Right atrium auricular region (tissue), 2 donors: ENCODE measurements around the gene TBC1D5. TPM values are rescaled to one million over a fixed set of nuclear protein-coding genes. Genes with fewer than 3 reads are reported as not detected.

Experiments used
- DNase-seq: peaks from one replicate; pipeline ENCODE4 v3.0.0-alpha.2; 2019; ENCODE audit warnings: low spot score
- H3K27ac ChIP-seq, 2 donors: fragments of 200-600 bp; sonication (generic); 1 replicate in 1 of 2; 2 replicates in 1 of 2; pipeline ENCODE4 v1.5.1; 2016 to 2019
- H3K27me3 ChIP-seq, 2 donors: fragments of 200-600 bp; sonication (generic); one replicate each; pipeline versions ENCODE4 v1.5.1 to v1.6.0; 2017 to 2019
- H3K36me3 ChIP-seq: fragments of 200-600 bp; sonication (generic); one replicate; pipeline ENCODE4 v1.5.1; 2016
- H3K4me1 ChIP-seq, 2 donors: fragments of 200-600 bp; sonication (generic); one replicate each; pipeline versions ENCODE4 v1.5.1 to v1.6.0; 2017 to 2019
- H3K4me3 ChIP-seq, 2 donors: fragments of 200-600 bp; sonication (generic); 1 replicate in 1 of 2; 2 replicates in 1 of 2; pipeline ENCODE4 v1.5.1; 2017 to 2019; ENCODE audit warnings: mild to moderate bottlenecking in 1 of 2, moderate library complexity in 1 of 2
- H3K9me3 ChIP-seq, 2 donors: fragments of 200-600 bp; sonication (generic); one replicate each; pipeline ENCODE4 v1.5.1; 2019
- total RNA-seq, 2 donors: library from RNA; depleted of rRNA; stranded (reverse); fragments of >200 nt; gene quantifications; one replicate each; pipeline ENCODE4 v1.1.0, GENCODE V29; 2016
- TF ChIP-seq, protein P1 (sequence below), 2 donors: fragments of 200-600 bp; sonication (generic); IDR thresholded peaks; one replicate each; pipeline ENCODE4 v1.5.1; 2019; ENCODE audit warnings: antibody characterized with exemption in 2 of 2

TBC1D5 gene
- total RNA-seq, 2 donors from 2014 or later: 35.2 to 40.2 TPM

- H3K27me3 ChIP-seq: no peaks in the 10 kb centered on the region
- H3K4me3 ChIP-seq: no peak overlapping the region
- H3K4me1 ChIP-seq: no peaks in the 10 kb centered on the region
- no peak overlapping the region for H3K27ac ChIP-seq
- no peak for DNase-seq
- H3K9me3 ChIP-seq: no peaks in the 10 kb centered on the region
- no peaks in the 10 kb centered on the region for H3K36me3 ChIP-seq
- TF ChIP-seq, protein P1, sequence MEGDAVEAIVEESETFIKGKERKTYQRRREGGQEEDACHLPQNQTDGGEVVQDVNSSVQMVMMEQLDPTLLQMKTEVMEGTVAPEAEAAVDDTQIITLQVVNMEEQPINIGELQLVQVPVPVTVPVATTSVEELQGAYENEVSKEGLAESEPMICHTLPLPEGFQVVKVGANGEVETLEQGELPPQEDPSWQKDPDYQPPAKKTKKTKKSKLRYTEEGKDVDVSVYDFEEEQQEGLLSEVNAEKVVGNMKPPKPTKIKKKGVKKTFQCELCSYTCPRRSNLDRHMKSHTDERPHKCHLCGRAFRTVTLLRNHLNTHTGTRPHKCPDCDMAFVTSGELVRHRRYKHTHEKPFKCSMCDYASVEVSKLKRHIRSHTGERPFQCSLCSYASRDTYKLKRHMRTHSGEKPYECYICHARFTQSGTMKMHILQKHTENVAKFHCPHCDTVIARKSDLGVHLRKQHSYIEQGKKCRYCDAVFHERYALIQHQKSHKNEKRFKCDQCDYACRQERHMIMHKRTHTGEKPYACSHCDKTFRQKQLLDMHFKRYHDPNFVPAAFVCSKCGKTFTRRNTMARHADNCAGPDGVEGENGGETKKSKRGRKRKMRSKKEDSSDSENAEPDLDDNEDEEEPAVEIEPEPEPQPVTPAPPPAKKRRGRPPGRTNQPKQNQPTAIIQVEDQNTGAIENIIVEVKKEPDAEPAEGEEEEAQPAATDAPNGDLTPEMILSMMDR (IDR thresholded peaks at IDR 0.05): no peak
Measured at GRCh38 chr3:17772556-17772955, 30.1 kb upstream of the TBC1D5 start.

GRCh38 chr3:17771177-17772017, 29.0 kb upstream of the TBC1D5 start:
- Histone ChIP-seq H3K4me3 (no peak overlapping the region), H3K27me3 (no peaks in the 10 kb centered on the region), H3K27ac (no peak overlapping the region), H3K4me1 (no peaks in the 10 kb centered on the region), H3K36me3 (no peaks in the 10 kb centered on the region), H3K9me3 (no peaks in the 10 kb centered on the region)
- TF ChIP-seq, protein P1 (IDR thresholded peaks at IDR 0.05): no peak
- no peak for DNase-seq

DNA sequence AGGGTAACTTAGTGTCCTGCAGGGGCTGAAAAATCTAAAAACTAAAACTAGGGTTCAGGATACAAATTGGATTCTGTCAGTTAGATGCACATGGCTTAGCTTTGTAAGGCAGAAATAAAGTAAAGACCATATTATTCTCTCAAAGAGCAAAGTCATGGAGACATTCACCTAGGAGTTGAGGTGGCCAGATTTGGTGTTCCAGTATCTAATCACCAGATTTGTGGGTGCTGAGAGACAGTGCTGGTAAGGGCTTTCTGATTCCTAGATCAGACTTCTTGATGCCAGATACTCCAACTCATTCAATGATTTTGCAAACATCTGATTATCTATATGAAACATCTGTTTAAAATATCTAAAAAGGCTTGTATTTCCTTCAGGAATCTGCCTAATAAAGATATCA, 28.3 kb upstream of the TBC1D5 start:
- TF ChIP-seq, protein P1 (IDR thresholded peaks at IDR 0.05): no peak
- Histone ChIP-seq H3K27me3 (no peaks in the 10 kb centered on the region), H3K36me3 (no peaks in the 10 kb centered on the region), H3K4me1 (no peaks in the 10 kb centered on the region), H3K9me3 (no peaks in the 10 kb centered on the region), H3K27ac (no peak overlapping the region), H3K4me3 (no peak overlapping the region)
- no peak for DNase-seq

DNA sequence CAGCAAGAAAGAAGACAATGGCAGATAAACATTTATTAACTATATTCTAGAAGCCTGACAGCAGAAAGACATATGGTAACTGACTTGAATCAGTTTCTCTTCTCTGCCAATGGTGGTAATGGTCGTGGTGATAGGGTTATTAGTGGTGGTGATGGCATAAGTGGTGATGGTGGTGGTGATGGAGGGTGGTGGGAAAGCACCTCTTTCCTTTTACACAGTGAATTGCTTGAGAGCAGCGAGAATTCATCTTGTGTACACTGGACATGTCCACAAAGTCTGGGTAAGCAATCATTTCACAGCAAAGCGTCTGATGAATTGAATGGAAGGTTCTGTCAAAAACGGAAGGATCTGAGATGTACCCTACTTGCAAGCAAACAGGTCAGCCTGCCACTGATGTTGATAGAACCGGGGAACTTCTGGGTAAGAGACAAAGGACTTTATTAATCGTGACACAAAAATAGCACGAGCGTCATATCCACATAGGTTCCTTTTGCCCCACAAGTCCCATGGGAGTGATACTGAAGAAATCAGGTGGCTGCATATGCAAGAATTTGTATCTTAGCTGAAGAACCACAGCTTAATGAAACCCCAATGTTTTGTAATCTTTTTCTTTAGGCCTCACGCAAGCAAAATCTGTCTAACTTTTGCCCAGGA, 23.5 kb upstream of the TBC1D5 start:
- no peaks in the 10 kb centered on the region for H3K27me3 ChIP-seq
- H3K4me3 ChIP-seq: no peak overlapping the region
- no peaks in the 10 kb centered on the region for H3K4me1 ChIP-seq
- no peak overlapping the region for H3K27ac ChIP-seq
- DNase-seq: no peak
- no peaks in the 10 kb centered on the region for H3K36me3 ChIP-seq
- TF ChIP-seq, protein P1 (IDR thresholded peaks at IDR 0.05): no peak
- no peaks in the 10 kb centered on the region for H3K9me3 ChIP-seq

DNA sequence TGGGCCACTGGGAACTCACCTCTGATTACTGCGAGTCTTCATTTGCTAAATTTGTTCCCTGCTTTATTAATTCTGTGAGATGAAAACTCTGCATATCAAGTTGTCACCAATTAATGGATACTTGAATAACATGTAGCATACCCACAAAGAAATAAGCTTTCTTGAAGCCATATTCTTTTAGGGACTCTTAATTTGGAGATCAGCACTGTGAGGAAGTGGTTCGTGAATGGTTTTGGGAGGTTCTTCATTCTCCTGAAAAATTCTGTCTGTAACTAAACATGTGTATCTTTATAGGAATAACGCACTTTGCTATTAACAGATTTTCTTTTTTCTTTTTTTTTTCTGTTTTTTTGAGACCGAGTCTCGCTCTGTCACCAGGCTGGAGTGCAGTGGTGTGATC, 19.1 kb upstream of the TBC1D5 start:
- TF ChIP-seq, protein P1 (IDR thresholded peaks at IDR 0.05): no peak
- no peak for DNase-seq

More for the DNA sequence above, 19.1 kb upstream of the TBC1D5 start:
- no peak overlapping the region for H3K4me3 ChIP-seq
- no peak overlapping the region for H3K27ac ChIP-seq
- H3K4me1 ChIP-seq: no peaks in the 10 kb centered on the region
- no peaks in the 10 kb centered on the region for H3K27me3 ChIP-seq
- H3K9me3 ChIP-seq: no peaks in the 10 kb centered on the region
- no peaks in the 10 kb centered on the region for H3K36me3 ChIP-seq
